ENCODE data around the gene TNK2. TPM values are rescaled to one million over a fixed set of nuclear protein-coding genes. Genes with fewer than 3 reads are reported as not detected.

The TNK2 gene
- total and polyA plus RNA-seq, 2 of the 13 experiments (the other 11 are each of a cell fraction or from before 2014, with no cell fraction given): 4.6 to 5.8 TPM

- TF ChIP-seq ZNF574 (CRISPR knock-in tag; IDR thresholded peaks at IDR 0.05) (0 out of 2 replicates have a peak, but pooled peaks have one; percentile 33), TIGD3 (CRISPR knock-in tag; IDR thresholded peaks at IDR 0.05; ENCODE audit: borderline replicate concordance) (no peak), GMEB2 (CRISPR knock-in tag; IDR thresholded peaks at IDR 0.05; ENCODE audit: low read depth) (no peak), ZNF614 (CRISPR knock-in tag; IDR thresholded peaks at IDR 0.05; ENCODE audit: borderline replicate concordance) (peak; percentile 46; the same call in 1 of the 2 replicates), NR2C2 (CRISPR knock-in tag; IDR thresholded peaks at IDR 0.05; ENCODE audit: borderline replicate concordance) (no peak), FOSL2 (CRISPR knock-in tag; IDR thresholded peaks at IDR 0.05) (peak; percentile 72), NFYB (CRISPR knock-in tag; IDR thresholded peaks at IDR 0.05) (peak; percentile 75), RXRB (CRISPR knock-in tag; IDR thresholded peaks at IDR 0.05; ENCODE audit: borderline replicate concordance) (peak; percentile 64; the same call in 1 of the 2 replicates), TBX2 (CRISPR knock-in tag; IDR thresholded peaks at IDR 0.05; ENCODE audit: borderline replicate concordance) (0 out of 2 replicates have a peak, but pooled peaks have one; percentile 35), GPN1 (CRISPR knock-in tag; IDR thresholded peaks at IDR 0.05; ENCODE audit: borderline replicate concordance) (no peak), MEF2D (CRISPR knock-in tag; IDR thresholded peaks at IDR 0.05) (no peak), CREB1 (IDR thresholded peaks at IDR 0.05) (peak; percentile 66), CREB1 (CRISPR knock-in tag; IDR thresholded peaks at IDR 0.05) (no peak), PHF5A (CRISPR knock-in tag; IDR thresholded peaks at IDR 0.05; ENCODE audit: low read depth, unreplicated experiment) (no peak), PRMT3 (CRISPR knock-in tag; IDR thresholded peaks at IDR 0.05; ENCODE audit: borderline replicate concordance, low read depth) (0 out of 2 replicates have a peak, but pooled peaks have one; percentile 45), ZNF792 (CRISPR knock-in tag; IDR thresholded peaks at IDR 0.05) (0 out of 2 replicates have a peak, but pooled peaks have one; percentile 20), MAZ (IDR thresholded peaks at IDR 0.05; ENCODE audit: borderline replicate concordance, low read depth, low read length) (no peak), MAZ (CRISPR knock-in tag; IDR thresholded peaks at IDR 0.05; ENCODE audit: low read depth) (peak; percentile 34), RFXANK (CRISPR knock-in tag; IDR thresholded peaks at IDR 0.05) (no peak), ZNF18 (CRISPR knock-in tag; IDR thresholded peaks at IDR 0.05; ENCODE audit: insufficient replicate concordance) (no peak)
Observed at GRCh38 chr3:195914648-195915473, 6.5 kb upstream of the TNK2 start (continued).
